Prostate gland (tissue), 2 donors: ENCODE measurements around the gene NRXN3. TPM values are rescaled to one million over a fixed set of nuclear protein-coding genes. Genes with fewer than 3 reads are reported as not detected.

Source experiments
- DNase-seq: peaks from one replicate; pipeline ENCODE4 v3.0.0-alpha.2; 2019; ENCODE audit warnings: low spot score
- H3K27ac ChIP-seq, 2 donors: fragments of 200-600 bp; sonication (generic); 2 replicates each; pipeline ENCODE4 v1.5.1; 2017 to 2019
- H3K27me3 ChIP-seq: fragments of 200-600 bp; sonication (generic); replicated peaks from 2 replicates; pipeline ENCODE4 v1.5.1; 2019; ENCODE audit not compliant: insufficient read depth
- H3K36me3 ChIP-seq, 2 donors: fragments of 200-600 bp; sonication (generic); 1 replicate in 1 of 2; 2 replicates in 1 of 2; pipeline versions ENCODE4 v1.5.1 to v1.8.1; 2017 to 2019
- H3K4me1 ChIP-seq: fragments of 200-600 bp; sonication (generic); replicated peaks from 2 replicates; pipeline ENCODE4 v1.5.1; 2019
- H3K4me3 ChIP-seq, 2 donors: fragments of 200-600 bp; sonication (generic); 2 replicates each; pipeline ENCODE4 v1.5.1; 2017 to 2019
- H3K9me3 ChIP-seq: fragments of 200-600 bp; sonication (generic); 2 replicates; pipeline ENCODE4 v1.5.1; 2017
- POLR2A ChIP-seq: fragments of 450-650 bp; IDR thresholded peaks from one replicate; pipeline ENCODE4 v1.6.1; 2016; ENCODE audit warnings: antibody characterized with exemption, mild to moderate bottlenecking
- POLR2AphosphoS5 ChIP-seq: sonication (generic); formaldehyde crosslinking; IDR thresholded peaks from one replicate; pipeline ENCODE4 v1.6.1; 2017; ENCODE audit warnings: antibody characterized with exemption
- WGBS: methylation state at CpG from one replicate; pipeline ENCODE4 v1.1.5; 2018; 5-methylcytosine and 5-hydroxymethylcytosine counted together
- intact Hi-C: fragments of 100-400 bp; cut with DNase I; formaldehyde crosslinking; loops from one replicate; pipeline ENCODE4 v1.14.2; 2022
- total RNA-seq, 2 donors: library from RNA; depleted of rRNA; stranded (reverse); fragments of >200 nt; gene quantifications; one replicate each; pipeline ENCODE4 v1.1.0, GENCODE V29; 2016
- TF ChIP-seq, protein P1 (sequence below), 4 experiments: fragments of 200-600 bp in 2 of 4; fragments of 450-650 bp in 2 of 4; sonication (generic) in 2 of 4; IDR thresholded peaks; 1 replicate in 3 of 4; 2 replicates in 1 of 4; pipeline ENCODE4 v1.5.1; 2016 to 2019; ENCODE audit warnings: antibody characterized with exemption in 4 of 4, mild to moderate bottlenecking in 2 of 4, moderate library complexity in 2 of 4

NRXN3 gene
- total RNA-seq, 2 donors from 2014 or later, result 6.6 to 8.2 TPM

DNA sequence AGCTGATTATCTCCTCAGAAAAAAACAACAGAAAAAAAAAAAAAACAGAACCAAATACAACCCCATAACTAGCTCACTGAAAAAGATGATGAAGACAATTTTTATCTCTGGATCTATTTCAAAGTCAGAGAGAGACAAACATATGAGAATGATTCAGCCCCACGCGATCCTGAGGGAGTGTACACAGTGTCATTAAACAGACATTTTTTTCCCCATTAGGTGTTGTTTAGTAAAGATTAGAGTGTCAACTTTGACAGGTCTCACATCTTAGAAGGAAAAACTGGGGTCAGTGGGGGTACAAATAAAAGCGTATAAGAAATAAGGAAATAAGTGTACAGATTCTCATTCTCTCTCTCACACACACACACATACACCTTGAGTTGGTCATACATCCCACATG lies 635.4 kb downstream of the NRXN3 start:
- intact Hi-C loops, result no loop called here
- WGBS, result 36% methylated on average over 3 of the region's 3 CpGs

DNA sequence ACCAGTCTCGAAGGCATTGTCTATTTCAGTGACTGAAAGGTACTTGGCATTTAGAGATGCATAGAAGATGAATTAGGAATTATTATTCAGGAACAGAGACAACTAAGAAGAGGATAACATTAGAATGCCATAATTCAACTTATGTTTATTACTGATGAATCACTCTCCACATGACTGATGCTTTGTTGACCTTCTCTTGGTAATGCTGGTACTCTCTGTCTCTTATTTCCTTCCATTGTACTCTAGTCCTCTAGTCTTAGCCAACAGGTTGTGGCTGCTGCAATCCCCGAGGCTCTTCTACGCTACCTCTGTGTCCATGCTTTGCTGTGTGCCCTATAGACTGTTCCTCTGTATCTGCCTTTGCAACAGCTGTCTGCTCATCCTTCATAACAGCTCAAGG lies 652.9 kb downstream of the NRXN3 start:
- DNase-seq, result no peak
- Histone ChIP-seq H3K27ac (no peak overlapping the region), H3K4me1 (no peaks in the 10 kb centered on the region), H3K27me3 (peaks cover 2% of the 10 kb centered on the region), H3K9me3 (no peaks in the 10 kb centered on the region), H3K36me3 (no peaks in the 10 kb centered on the region), H3K4me3 (no peak overlapping the region)
- TF ChIP-seq, protein P1, sequence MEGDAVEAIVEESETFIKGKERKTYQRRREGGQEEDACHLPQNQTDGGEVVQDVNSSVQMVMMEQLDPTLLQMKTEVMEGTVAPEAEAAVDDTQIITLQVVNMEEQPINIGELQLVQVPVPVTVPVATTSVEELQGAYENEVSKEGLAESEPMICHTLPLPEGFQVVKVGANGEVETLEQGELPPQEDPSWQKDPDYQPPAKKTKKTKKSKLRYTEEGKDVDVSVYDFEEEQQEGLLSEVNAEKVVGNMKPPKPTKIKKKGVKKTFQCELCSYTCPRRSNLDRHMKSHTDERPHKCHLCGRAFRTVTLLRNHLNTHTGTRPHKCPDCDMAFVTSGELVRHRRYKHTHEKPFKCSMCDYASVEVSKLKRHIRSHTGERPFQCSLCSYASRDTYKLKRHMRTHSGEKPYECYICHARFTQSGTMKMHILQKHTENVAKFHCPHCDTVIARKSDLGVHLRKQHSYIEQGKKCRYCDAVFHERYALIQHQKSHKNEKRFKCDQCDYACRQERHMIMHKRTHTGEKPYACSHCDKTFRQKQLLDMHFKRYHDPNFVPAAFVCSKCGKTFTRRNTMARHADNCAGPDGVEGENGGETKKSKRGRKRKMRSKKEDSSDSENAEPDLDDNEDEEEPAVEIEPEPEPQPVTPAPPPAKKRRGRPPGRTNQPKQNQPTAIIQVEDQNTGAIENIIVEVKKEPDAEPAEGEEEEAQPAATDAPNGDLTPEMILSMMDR (IDR thresholded peaks at IDR 0.05), result no peak
- TF ChIP-seq POLR2AphosphoS5 (no peak), POLR2A (no peak)
- intact Hi-C loops, result no loop called here
- 90% methylated on average over 3 of the region's 3 CpGs for WGBS

More for the DNA sequence above, 635.4 kb downstream of the NRXN3 start:
- Histone ChIP-seq H3K36me3 (no peaks in the 10 kb centered on the region), H3K4me1 (no peaks in the 10 kb centered on the region), H3K27ac (no peak overlapping the region), H3K9me3 (no peaks in the 10 kb centered on the region), H3K4me3 (no peak overlapping the region), H3K27me3 (peaks cover 3% of the 10 kb centered on the region)
- no peak for TF ChIP-seq POLR2AphosphoS5
- TF ChIP-seq, protein P1 (IDR thresholded peaks at IDR 0.05), result no peak
- no peak for TF ChIP-seq POLR2A
- DNase-seq, result no peak

DNA sequence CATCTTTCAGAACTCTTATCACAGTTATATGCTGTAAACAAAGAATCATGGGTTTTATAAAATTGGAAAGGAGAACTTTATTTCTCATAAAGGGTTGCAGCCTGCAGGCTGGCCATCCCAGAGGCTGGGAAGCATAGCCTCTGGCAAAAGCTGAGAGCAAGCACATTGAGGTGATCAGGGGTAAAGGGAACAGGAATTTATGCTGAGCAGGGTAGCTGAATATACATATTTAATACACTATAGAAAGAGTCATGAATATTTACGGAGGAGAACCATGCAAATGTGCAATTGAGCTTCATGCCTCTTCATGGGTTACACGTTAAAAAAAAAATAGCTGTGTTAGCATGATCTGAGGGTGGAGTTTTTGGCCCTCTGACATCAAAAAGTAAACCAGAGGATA lies 653.3 kb downstream of the NRXN3 start:
- intact Hi-C loops, result no loop called here
- TF ChIP-seq, protein P1 (IDR thresholded peaks at IDR 0.05), result no peak
- no peak for TF ChIP-seq POLR2AphosphoS5
- TF ChIP-seq POLR2A, result no peak
- H3K9me3 ChIP-seq, result no peaks in the 10 kb centered on the region
- no peaks in the 10 kb centered on the region for H3K36me3 ChIP-seq
- H3K27ac ChIP-seq, result no peak overlapping the region
- H3K27me3 ChIP-seq, result peaks cover 2% of the 10 kb centered on the region
- H3K4me1 ChIP-seq, result no peaks in the 10 kb centered on the region
- no peak overlapping the region for H3K4me3 ChIP-seq
- WGBS, result 78% methylated on average over 2 of the region's 2 CpGs
- no peak for DNase-seq

DNA sequence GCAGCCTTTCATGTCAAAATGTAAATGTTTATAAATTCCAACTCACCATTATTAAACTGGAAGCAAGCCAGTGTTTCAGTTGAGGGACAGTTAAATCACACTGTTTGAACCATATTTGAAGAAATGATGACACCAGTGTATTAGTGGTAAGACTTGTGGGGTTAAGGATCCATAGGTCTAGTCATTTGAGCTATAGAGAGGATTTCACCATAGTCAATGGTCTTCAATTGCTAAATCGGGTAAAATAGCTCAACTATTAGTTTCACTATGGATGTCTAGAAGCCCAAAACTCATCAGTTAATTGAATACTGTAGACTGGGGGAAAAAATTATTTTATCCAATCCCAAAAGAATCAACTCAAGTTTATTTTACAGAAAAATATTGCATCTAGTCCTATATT lies 659.1 kb downstream of the NRXN3 start:
- WGBS, result 83% methylated on average over 1 of the region's 1 CpG
- H3K27ac ChIP-seq, result no peak overlapping the region
- H3K4me1 ChIP-seq, result no peaks in the 10 kb centered on the region
- TF ChIP-seq, protein P1 (IDR thresholded peaks at IDR 0.05), result no peak
- no peak for TF ChIP-seq POLR2AphosphoS5
- TF ChIP-seq POLR2A, result no peak
- no peak overlapping the region for H3K4me3 ChIP-seq
- H3K9me3 ChIP-seq, result no peaks in the 10 kb centered on the region
- no peaks in the 10 kb centered on the region for H3K27me3 ChIP-seq
- H3K36me3 ChIP-seq, result no peaks in the 10 kb centered on the region
- no peak for DNase-seq
- intact Hi-C loops, result no loop called here

DNA sequence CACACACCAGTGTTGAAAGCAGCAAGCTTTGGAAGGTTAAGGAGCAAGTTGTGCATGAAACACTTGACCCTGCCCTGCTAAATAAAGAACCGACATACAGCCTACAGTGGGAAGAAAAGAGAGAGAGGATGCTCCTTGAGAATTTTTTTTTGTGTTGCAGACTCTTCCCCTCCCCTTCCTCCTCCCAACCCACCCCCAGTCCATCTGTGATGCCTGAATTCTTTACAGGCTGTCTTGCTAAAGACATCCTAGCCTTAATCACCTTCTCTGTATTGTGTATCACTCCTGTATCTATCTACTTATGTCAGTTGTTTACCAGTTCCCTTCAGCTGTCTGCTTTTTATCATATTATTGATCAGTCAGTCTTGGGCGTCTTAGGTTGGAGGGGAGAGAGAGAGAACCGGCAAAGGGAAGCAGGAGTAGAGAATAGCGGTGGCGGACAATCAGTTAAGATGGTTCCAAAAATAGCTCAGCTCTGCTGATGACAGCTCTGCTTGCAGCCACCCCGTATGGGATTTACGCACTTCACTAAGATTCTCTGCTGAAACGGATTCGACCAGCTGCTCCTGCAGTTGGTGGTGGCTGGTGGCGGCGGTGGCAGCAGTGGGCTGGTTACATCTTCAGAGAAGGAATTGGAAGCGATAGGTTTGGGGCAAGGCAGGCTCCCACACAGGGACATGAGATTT lies 664.7 kb downstream of the NRXN3 start:
- Histone ChIP-seq H3K9me3 (no peaks in the 10 kb centered on the region), H3K36me3 (no peaks in the 10 kb centered on the region), H3K4me3 (no peak overlapping the region), H3K27me3 (no peaks in the 10 kb centered on the region), H3K4me1 (no peaks in the 10 kb centered on the region), H3K27ac (no peak overlapping the region)
- DNase-seq, result no peak
- intact Hi-C loops, result loop anchor here (10.0 kb wide), 1 partner anchor 970 kb away; no protein-coding TSS in a partner anchor
- TF ChIP-seq, protein P1 (IDR thresholded peaks at IDR 0.05), result no peak
- no peak for TF ChIP-seq POLR2AphosphoS5
- TF ChIP-seq POLR2A, result no peak
- WGBS, result 55% methylated on average over 12 of the region's 12 CpGs
